Measurements from ENCODE around the gene NTMT1. TPM values are rescaled to one million over a fixed set of nuclear protein-coding genes. Genes with fewer than 3 reads are reported as not detected.

NTMT1 gene
- polyA plus RNA-seq, 4 donors = 42.5 to 64.3 (median 45.5) TPM

DNA sequence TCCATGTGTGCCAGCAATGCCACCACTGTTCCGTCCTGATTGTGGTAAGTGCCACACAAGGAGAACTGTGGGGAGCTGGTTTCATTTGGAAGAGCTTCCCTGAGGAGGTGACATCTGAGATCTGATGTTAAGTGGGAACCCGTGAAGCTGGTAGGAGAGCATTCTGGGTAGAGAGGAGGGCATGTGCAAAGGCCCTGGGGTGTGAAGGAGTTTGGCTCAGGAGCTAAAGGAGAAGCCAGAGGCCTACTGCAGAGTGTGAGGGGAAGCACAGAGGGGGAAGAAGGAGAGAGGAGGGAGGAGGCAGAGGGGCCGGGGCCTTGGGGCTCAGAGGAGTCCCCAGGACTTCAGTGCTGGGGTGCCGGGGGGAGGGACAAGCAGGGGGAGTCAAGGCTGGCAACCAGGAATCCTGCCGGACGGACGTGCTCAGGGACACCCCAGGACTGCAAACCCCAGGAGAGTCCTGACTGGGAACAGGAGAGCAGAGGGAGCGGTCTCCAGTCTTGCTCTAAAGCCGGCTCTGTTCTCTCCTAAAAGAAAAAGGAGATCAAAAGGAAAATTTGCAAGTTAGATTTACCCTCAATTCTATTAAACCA lies 24.8 kb upstream of the NTMT1 start:
- WGBS, 3 donors = 80 to 82% (median 81%) methylated on average over 9 of the region's 9 CpGs
- Histone ChIP-seq H3K4me1 (ENCODE audit: control insufficient read depth in 3 of 3, insufficient read depth in 2 of 3, low read depth in 1 of 3, low read length in 2 of 3) (peaks cover 0 to 24% (median 3%) of the 10 kb centered on the region in 3 donors), H3K27ac (ENCODE audit: low read depth in 1 of 3, low read length in 2 of 3) (no peak overlapping the region), H3K27me3 (ENCODE audit: control insufficient read depth in 3 of 3, insufficient read depth in 3 of 3, low read length in 3 of 3) (no peaks in the 10 kb centered on the region), H3K4me3 (ENCODE audit: low read depth in 1 of 3, low read length in 3 of 3) (no peak overlapping the region), H3K36me3 (ENCODE audit: control insufficient read depth in 3 of 3, insufficient read depth in 2 of 3, low read depth in 1 of 3, low read length in 3 of 3) (no peaks in the 10 kb centered on the region), H3K9me3 (ENCODE audit: control insufficient read depth in 2 of 2, insufficient read depth in 1 of 2, low read depth in 1 of 2, low read length in 1 of 2) (no peaks in the 10 kb centered on the region)
- DNase-seq (no peak), FAIRE-seq (no peak)

- DNase-seq (no peak), FAIRE-seq (no peak)
- Histone ChIP-seq H3K27me3 (ENCODE audit: control insufficient read depth in 3 of 3, insufficient read depth in 3 of 3, low read length in 3 of 3) (no peaks in the 10 kb centered on the region), H3K4me3 (ENCODE audit: low read depth in 1 of 3, low read length in 3 of 3) (no peak overlapping the region), H3K9me3 (ENCODE audit: control insufficient read depth in 2 of 2, insufficient read depth in 1 of 2, low read depth in 1 of 2, low read length in 1 of 2) (no peaks in the 10 kb centered on the region), H3K27ac (ENCODE audit: low read depth in 1 of 3, low read length in 2 of 3) (no peak overlapping the region), H3K36me3 (ENCODE audit: control insufficient read depth in 3 of 3, insufficient read depth in 2 of 3, low read depth in 1 of 3, low read length in 3 of 3) (no peaks in the 10 kb centered on the region), H3K4me1 (ENCODE audit: control insufficient read depth in 3 of 3, insufficient read depth in 2 of 3, low read depth in 1 of 3, low read length in 2 of 3) (peaks cover 0 to 29% (median 3%) of the 10 kb centered on the region in 3 donors)
- WGBS, 3 donors = 60 to 65% (median 64%) methylated on average over 10 of the region's 10 CpGs
Measured at GRCh38 chr9:129602598-129603415, 23.2 kb upstream of the NTMT1 start.

DNA sequence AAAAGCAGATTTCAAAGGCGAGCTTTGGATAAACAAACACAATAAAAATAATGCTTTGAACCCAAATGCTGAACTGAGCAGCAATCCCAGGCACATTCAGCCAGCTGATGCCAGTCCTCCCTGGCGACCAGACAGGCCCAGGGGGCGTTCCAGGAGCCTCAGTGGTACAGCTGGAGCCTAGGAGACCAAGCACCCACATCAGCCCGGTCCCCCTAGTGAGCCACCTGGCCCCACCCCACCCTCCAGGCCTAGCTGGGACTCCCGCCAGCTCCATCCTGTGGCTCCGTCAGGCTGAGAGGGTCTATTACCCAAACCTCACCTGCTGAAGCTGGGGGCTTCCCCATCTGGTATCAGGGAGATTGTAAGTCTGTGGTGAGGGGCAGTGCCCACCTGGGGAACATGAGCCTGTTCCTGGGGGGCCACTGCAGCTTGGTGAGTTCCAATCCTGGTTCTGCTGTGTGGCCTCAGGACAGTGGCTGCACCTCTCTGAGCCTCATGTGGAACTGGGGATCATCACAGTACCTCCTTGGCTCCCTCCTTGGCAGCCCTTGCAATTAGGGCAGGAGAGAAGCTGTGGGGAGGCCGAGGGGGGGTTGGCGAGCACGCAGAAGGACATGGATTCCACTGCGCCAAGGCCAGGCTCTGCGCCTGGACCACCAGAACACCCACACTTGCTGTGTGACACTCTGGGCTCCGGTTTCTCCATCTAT lies 21.8 kb upstream of the NTMT1 start:
- Histone ChIP-seq H3K27me3 (ENCODE audit: control insufficient read depth in 3 of 3, insufficient read depth in 3 of 3, low read length in 3 of 3) (no peaks in the 10 kb centered on the region), H3K4me1 (ENCODE audit: control insufficient read depth in 3 of 3, insufficient read depth in 2 of 3, low read depth in 1 of 3, low read length in 2 of 3) (peaks cover 0 to 30% (median 0%) of the 10 kb centered on the region in 3 donors), H3K4me3 (ENCODE audit: low read depth in 1 of 3, low read length in 3 of 3) (no peak overlapping the region), H3K9me3 (ENCODE audit: control insufficient read depth in 2 of 2, insufficient read depth in 1 of 2, low read depth in 1 of 2, low read length in 1 of 2) (no peaks in the 10 kb centered on the region), H3K27ac (ENCODE audit: low read depth in 1 of 3, low read length in 2 of 3) (no peak overlapping the region), H3K36me3 (ENCODE audit: control insufficient read depth in 3 of 3, insufficient read depth in 2 of 3, low read depth in 1 of 3, low read length in 3 of 3) (no peaks in the 10 kb centered on the region)
- FAIRE-seq (no peak), DNase-seq (no peak)
- 54 to 70% (median 63%) methylated on average over 12 of the region's 12 CpGs for WGBS, 3 donors

DNA sequence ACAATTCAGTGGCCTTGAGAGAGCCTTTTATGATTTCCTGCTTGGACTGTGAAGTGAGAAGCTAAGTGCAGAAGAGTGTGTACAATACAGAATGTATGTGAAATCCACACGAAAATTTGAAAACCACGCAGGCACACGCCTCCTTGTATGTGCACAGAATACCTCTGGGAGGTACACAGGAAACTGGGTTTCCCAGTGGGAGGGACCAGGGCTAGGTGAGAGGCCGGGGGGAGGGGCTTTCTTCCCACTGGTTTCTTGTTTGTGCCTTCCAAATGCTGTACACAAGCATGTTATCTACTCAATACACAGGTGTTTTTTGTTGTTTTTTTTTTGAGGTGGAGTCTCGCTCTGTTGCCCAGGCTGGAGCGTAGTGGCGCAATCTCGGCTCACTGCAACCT lies 21.2 kb upstream of the NTMT1 start:
- peaks cover 0 to 34% (median 0%) of the 10 kb centered on the region in 3 donors for H3K4me1 ChIP-seq (ENCODE audit: control insufficient read depth in 3 of 3, insufficient read depth in 2 of 3, low read depth in 1 of 3, low read length in 2 of 3)
- FAIRE-seq (no peak), DNase-seq (no peak)
- 39 to 58% (median 47%) methylated on average over 8 of the region's 8 CpGs for WGBS, 3 donors
- no peaks in the 10 kb centered on the region for H3K9me3 ChIP-seq (ENCODE audit: control insufficient read depth in 2 of 2, insufficient read depth in 1 of 2, low read depth in 1 of 2, low read length in 1 of 2)
- no peaks in the 10 kb centered on the region for H3K27me3 ChIP-seq (ENCODE audit: control insufficient read depth in 3 of 3, insufficient read depth in 3 of 3, low read length in 3 of 3)
- no peak overlapping the region for H3K27ac ChIP-seq (ENCODE audit: low read depth in 1 of 3, low read length in 2 of 3)
- H3K36me3 ChIP-seq (ENCODE audit: control insufficient read depth in 3 of 3, insufficient read depth in 2 of 3, low read depth in 1 of 3, low read length in 3 of 3) = no peaks in the 10 kb centered on the region
- no peak overlapping the region for H3K4me3 ChIP-seq (ENCODE audit: low read depth in 1 of 3, low read length in 3 of 3)

GRCh38 chr9:129606161-129607026 lies 19.6 kb upstream of the NTMT1 start:
- Histone ChIP-seq H3K27me3 (ENCODE audit: control insufficient read depth in 3 of 3, insufficient read depth in 3 of 3, low read length in 3 of 3) (no peaks in the 10 kb centered on the region), H3K36me3 (ENCODE audit: control insufficient read depth in 3 of 3, insufficient read depth in 2 of 3, low read depth in 1 of 3, low read length in 3 of 3) (no peaks in the 10 kb centered on the region), H3K4me3 (ENCODE audit: low read depth in 1 of 3, low read length in 3 of 3) (no peak overlapping the region), H3K9me3 (ENCODE audit: control insufficient read depth in 2 of 2, insufficient read depth in 1 of 2, low read depth in 1 of 2, low read length in 1 of 2) (no peaks in the 10 kb centered on the region), H3K27ac (ENCODE audit: low read depth in 1 of 3, low read length in 2 of 3) (peak overlapping the region in 2 of 3 donors; percentile 71 to 81), H3K4me1 (ENCODE audit: control insufficient read depth in 3 of 3, insufficient read depth in 2 of 3, low read depth in 1 of 3, low read length in 2 of 3) (peaks cover 0 to 45% (median 4%) of the 10 kb centered on the region in 3 donors)
- no peak for FAIRE-seq
- WGBS, 3 donors = 62 to 69% (median 62%) methylated on average over 15 of the region's 15 CpGs
- peak in 1 of 2 donors; percentile 70 for DNase-seq

GRCh38 chr9:129607027-129607387 lies 19.0 kb upstream of the NTMT1 start:
- FAIRE-seq = no peak
- WGBS, 3 donors = 72 to 80% (median 79%) methylated on average over 6 of the region's 6 CpGs
- Histone ChIP-seq H3K27me3 (ENCODE audit: control insufficient read depth in 3 of 3, insufficient read depth in 3 of 3, low read length in 3 of 3) (no peaks in the 10 kb centered on the region), H3K9me3 (ENCODE audit: control insufficient read depth in 2 of 2, insufficient read depth in 1 of 2, low read depth in 1 of 2, low read length in 1 of 2) (no peaks in the 10 kb centered on the region), H3K4me1 (ENCODE audit: control insufficient read depth in 3 of 3, insufficient read depth in 2 of 3, low read depth in 1 of 3, low read length in 2 of 3) (peaks cover 0 to 47% (median 4%) of the 10 kb centered on the region in 3 donors), H3K36me3 (ENCODE audit: control insufficient read depth in 3 of 3, insufficient read depth in 2 of 3, low read depth in 1 of 3, low read length in 3 of 3) (no peaks in the 10 kb centered on the region), H3K27ac (ENCODE audit: low read depth in 1 of 3, low read length in 2 of 3) (peak overlapping the region in 2 of 3 donors; percentile 71 to 81), H3K4me3 (ENCODE audit: low read depth in 1 of 3, low read length in 3 of 3) (no peak overlapping the region)
- DNase-seq = no peak

DNA sequence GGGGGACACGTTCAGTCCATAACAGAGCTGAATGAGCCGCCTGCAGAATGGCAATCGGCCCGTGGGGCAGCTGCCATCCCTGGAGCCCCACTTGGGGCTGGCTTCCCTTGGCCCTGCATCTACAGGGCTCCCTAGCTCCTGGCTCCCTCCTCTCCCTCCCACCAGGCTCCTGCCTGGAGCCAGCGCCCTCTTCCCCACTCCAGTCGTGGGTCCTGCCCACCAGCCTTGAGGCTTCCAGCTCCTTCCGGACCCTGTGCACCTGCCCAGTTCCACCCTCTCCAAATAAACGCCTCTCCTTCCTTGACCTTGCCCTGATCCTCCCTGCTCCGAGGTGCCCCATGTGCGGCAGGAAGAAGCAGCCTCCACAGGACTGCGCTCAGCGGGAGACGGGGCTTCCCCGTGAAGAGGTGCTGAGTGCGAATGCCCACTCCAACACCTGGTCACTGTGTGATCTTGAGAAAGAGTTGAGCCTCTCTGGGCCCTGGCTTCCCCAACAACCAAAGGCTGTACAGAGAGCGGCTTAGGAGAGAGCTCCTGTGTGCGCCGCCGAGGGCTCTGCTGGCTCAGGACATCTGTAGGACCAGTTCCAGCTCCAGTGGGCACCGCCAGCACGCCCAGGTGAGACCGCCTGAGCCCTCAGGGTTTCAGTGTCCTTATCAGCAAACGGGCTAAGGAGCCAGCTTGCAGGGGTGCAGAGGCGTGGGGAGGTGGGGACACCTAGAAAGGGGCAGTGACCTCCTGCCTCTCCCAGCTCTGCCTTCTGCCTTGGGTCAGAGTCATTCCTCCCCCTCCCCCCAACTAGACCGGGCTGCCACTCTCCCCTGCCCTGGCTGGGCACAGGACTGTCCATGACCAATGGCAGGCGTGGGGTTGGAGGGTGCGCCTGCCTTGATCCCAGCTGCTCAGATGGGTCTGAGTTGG lies 17.1 kb upstream of the NTMT1 start:
- Histone ChIP-seq H3K9me3 (ENCODE audit: control insufficient read depth in 2 of 2, insufficient read depth in 1 of 2, low read depth in 1 of 2, low read length in 1 of 2) (no peaks in the 10 kb centered on the region), H3K27ac (ENCODE audit: low read depth in 1 of 3, low read length in 2 of 3) (peak overlapping the region in 2 of 3 donors; percentile 28 to 53), H3K4me3 (ENCODE audit: low read depth in 1 of 3, low read length in 3 of 3) (no peak overlapping the region), H3K27me3 (ENCODE audit: control insufficient read depth in 3 of 3, insufficient read depth in 3 of 3, low read length in 3 of 3) (no peaks in the 10 kb centered on the region), H3K36me3 (ENCODE audit: control insufficient read depth in 3 of 3, insufficient read depth in 2 of 3, low read depth in 1 of 3, low read length in 3 of 3) (no peaks in the 10 kb centered on the region), H3K4me1 (ENCODE audit: control insufficient read depth in 3 of 3, insufficient read depth in 2 of 3, low read depth in 1 of 3, low read length in 2 of 3) (peaks cover 0 to 49% (median 4%) of the 10 kb centered on the region in 3 donors)
- WGBS, 3 donors = 61 to 82% (median 73%) methylated on average over 27 of the region's 27 CpGs
- FAIRE-seq = no peak
- DNase-seq = no peak

Data from small intestine (tissue), 7 donors.